Measurements from ENCODE around the gene CNIH3. TPM values are rescaled to one million over a fixed set of nuclear protein-coding genes. Genes with fewer than 3 reads are reported as not detected.

Gene CNIH3
- total and polyA plus RNA-seq, 2 donors (not counting 3 experiments of a cell fraction or from before 2014, with no cell fraction given) = 1.3 to 2.5 TPM

DNA sequence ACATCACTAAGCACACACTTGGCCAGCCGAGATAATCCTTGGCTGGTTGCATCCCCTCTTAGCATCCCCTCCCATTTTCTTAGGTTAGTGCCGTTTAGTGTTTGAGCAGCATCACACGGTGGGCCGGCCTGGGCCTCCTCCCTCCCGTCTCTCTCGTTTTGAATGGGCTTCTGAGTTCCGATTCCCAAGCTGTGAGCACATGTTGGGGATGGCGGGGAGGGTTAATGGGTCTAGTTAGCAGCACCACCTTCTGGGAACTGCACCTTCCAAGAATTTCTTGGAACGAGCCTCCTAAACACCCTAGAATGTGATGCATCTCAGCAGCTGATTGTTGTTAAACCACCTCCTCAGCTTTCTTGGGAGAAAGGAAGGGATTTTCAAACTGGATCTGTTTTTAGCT, 73.3 kb downstream of the CNIH3 start:
- no peak overlapping the region for H3K9ac ChIP-seq (replicated peaks; ENCODE audit: extremely low read depth, insufficient read depth, low read length)
- no peak for TF ChIP-seq EZH2 (IDR thresholded peaks at IDR 0.05; ENCODE audit: borderline replicate concordance, low read depth, low read length, severe bottlenecking)
- no peak for TF ChIP-seq MYC (IDR thresholded peaks at IDR 0.05; ENCODE audit: low read depth, low read length)
- TF ChIP-seq JUN (IDR thresholded peaks at IDR 0.05; ENCODE audit: borderline replicate concordance, insufficient read depth, insufficient read length, low read depth) = no peak
- TF ChIP-seq, protein P1, sequence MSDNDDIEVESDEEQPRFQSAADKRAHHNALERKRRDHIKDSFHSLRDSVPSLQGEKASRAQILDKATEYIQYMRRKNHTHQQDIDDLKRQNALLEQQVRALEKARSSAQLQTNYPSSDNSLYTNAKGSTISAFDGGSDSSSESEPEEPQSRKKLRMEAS (IDR thresholded peaks at IDR 0.05; ENCODE audit: insufficient read depth, insufficient read length) = no peak
- no peak for TF ChIP-seq GATA2 (IDR thresholded peaks at IDR 0.05; ENCODE audit: insufficient read depth, insufficient read length, low read depth, low read length)
- TF ChIP-seq FOS (IDR thresholded peaks at IDR 0.05; ENCODE audit: borderline replicate concordance, insufficient read depth, low read length) = no peak
- no peak for TF ChIP-seq POLR2A (IDR thresholded peaks at IDR 0.05; ENCODE audit: low read depth, low read length)
- TF ChIP-seq, protein P2, sequence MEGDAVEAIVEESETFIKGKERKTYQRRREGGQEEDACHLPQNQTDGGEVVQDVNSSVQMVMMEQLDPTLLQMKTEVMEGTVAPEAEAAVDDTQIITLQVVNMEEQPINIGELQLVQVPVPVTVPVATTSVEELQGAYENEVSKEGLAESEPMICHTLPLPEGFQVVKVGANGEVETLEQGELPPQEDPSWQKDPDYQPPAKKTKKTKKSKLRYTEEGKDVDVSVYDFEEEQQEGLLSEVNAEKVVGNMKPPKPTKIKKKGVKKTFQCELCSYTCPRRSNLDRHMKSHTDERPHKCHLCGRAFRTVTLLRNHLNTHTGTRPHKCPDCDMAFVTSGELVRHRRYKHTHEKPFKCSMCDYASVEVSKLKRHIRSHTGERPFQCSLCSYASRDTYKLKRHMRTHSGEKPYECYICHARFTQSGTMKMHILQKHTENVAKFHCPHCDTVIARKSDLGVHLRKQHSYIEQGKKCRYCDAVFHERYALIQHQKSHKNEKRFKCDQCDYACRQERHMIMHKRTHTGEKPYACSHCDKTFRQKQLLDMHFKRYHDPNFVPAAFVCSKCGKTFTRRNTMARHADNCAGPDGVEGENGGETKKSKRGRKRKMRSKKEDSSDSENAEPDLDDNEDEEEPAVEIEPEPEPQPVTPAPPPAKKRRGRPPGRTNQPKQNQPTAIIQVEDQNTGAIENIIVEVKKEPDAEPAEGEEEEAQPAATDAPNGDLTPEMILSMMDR (IDR thresholded peaks at IDR 0.05; ENCODE audit: extremely low read depth in 1 of 2, insufficient read depth in 1 of 2, low read depth in 1 of 2, low read length in 2 of 2) = no peak
- TF ChIP-seq POLR2AphosphoS5 (IDR thresholded peaks at IDR 0.05; ENCODE audit: insufficient read depth, low read depth, low read length) = no peak
- dilution Hi-C loops (cut with MboI; ENCODE audit: extremely low pct_ligation_motif_present, low sequenced_read_pairs) (no loop called here), intact Hi-C loops (cut with micrococcal nuclease) (no loop called here)
- no peaks in the 10 kb centered on the region for H4K20me1 ChIP-seq (replicated peaks; ENCODE audit: control insufficient read depth, extremely low read depth, insufficient read depth, low read length)
- H3K9me1 ChIP-seq (replicated peaks; ENCODE audit: control insufficient read depth, extremely low read depth, insufficient read depth, low read length) = no peaks in the 10 kb centered on the region
- DNase-seq (ENCODE audit: low read depth, low spot score) (no peak), FAIRE-seq (no peak)
- ChIA-PET CTCF (no interaction called here), POLR2A (no interaction called here)
- H3K79me2 ChIP-seq (ENCODE audit: control insufficient read depth, insufficient read depth, low read length) = no peaks in the 10 kb centered on the region
- no peak overlapping the region for H2AFZ ChIP-seq (ENCODE audit: low read depth, low read length)
- no TSS peak for BruUV-seq (replicated peaks)
- H3K4me1 ChIP-seq (ENCODE audit: control insufficient read depth, extremely low read depth, insufficient read depth, low read length) = no peaks in the 10 kb centered on the region
- H3K27ac ChIP-seq (ENCODE audit: insufficient read depth, low read depth, low read length) = no peak overlapping the region
- H3K9me3 ChIP-seq (replicated peaks; ENCODE audit: control insufficient read depth, insufficient read depth, low read length) = no peaks in the 10 kb centered on the region
- H3K4me2 ChIP-seq (ENCODE audit: insufficient read depth, low read length) = no peak overlapping the region
- no peak overlapping the region for H3K4me3 ChIP-seq (replicated peaks in 1 of 3; ENCODE audit: insufficient read depth in 1 of 3, low read depth in 1 of 3, low read length in 3 of 3)
- H3K27me3 ChIP-seq (ENCODE audit: control insufficient read depth in 2 of 2, insufficient read depth in 2 of 2, low read length in 2 of 2) = no peaks in the 10 kb centered on the region
- H3K36me3 ChIP-seq (ENCODE audit: control insufficient read depth in 2 of 2, extremely low read depth in 1 of 2, insufficient read depth in 2 of 2, low read length in 2 of 2) = no peaks in the 10 kb centered on the region

Measured in endothelial cell of umbilical vein (primary cell).